Effector memory CD4-positive, alpha-beta T cell (primary cell): ENCODE data around the gene TNNT1.

Source experiments
- DNase-seq, 3 donors: peaks; one replicate each; pipeline ENCODE4 v3.0.0-alpha.2; 2020
- H3K27ac ChIP-seq: 2 replicates; pipeline ENCODE4 v1.7.0; 2013; ENCODE audit warnings: mild to moderate bottlenecking, low read length, moderate library complexity; ENCODE audit not compliant: insufficient read depth, poor library complexity, severe bottlenecking
- H3K27me3 ChIP-seq: replicated peaks from 2 replicates; pipeline ENCODE4 v1.7.0; 2013; ENCODE audit warnings: mild to moderate bottlenecking, low read length; ENCODE audit not compliant: insufficient read depth, control insufficient read depth, poor library complexity, severe bottlenecking
- H3K36me3 ChIP-seq: 2 replicates; pipeline ENCODE4 v1.7.0; 2013; ENCODE audit warnings: mild to moderate bottlenecking, low read length, moderate library complexity; ENCODE audit not compliant: control insufficient read depth, insufficient read depth
- H3K4me1 ChIP-seq: 2 replicates; pipeline ENCODE4 v1.7.0; 2013; ENCODE audit warnings: low read length, mild to moderate bottlenecking; ENCODE audit not compliant: control insufficient read depth, insufficient read depth, poor library complexity, severe bottlenecking
- H3K4me3 ChIP-seq: 2 replicates; pipeline ENCODE4 v1.7.0; 2013; ENCODE audit warnings: low read length, low read depth, mild to moderate bottlenecking; ENCODE audit not compliant: insufficient read depth, poor library complexity, severe bottlenecking
- H3K9me3 ChIP-seq: 2 replicates; pipeline ENCODE4 v1.7.0; 2013; ENCODE audit warnings: mild to moderate bottlenecking, low read length, moderate library complexity; ENCODE audit not compliant: control insufficient read depth

Gene TNNT1

GRCh38 chr19:55141696-55142095, 7.3 kb downstream of the TNNT1 start:
- H3K27ac ChIP-seq = no peak overlapping the region
- H3K4me3 ChIP-seq = no peak overlapping the region
- peaks cover 37% of the 10 kb centered on the region for H3K27me3 ChIP-seq
- peaks cover 9% of the 10 kb centered on the region for H3K4me1 ChIP-seq
- H3K9me3 ChIP-seq = no peaks in the 10 kb centered on the region
- DNase-seq = no peak
- no peaks in the 10 kb centered on the region for H3K36me3 ChIP-seq

DNA sequence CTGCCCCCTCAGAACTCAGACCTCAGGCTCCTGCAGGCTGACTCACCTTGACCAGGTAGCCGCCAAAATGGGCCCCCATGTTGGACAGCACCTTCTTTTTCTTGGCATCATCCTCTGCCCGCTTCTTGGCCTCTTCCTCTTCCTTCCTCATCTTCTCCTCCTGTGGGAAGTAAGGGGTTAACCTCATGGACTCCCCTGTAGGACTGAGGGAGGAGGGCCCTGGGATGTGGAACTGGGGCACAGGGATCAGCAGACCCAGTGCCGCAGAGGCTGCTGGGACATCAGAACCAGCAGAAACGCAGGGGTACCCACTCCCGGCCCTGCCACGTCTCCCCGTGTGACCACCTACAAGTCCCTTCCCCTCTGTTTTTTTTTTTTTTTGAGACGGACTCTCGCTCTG, 11.1 kb downstream of the TNNT1 start:
- Histone ChIP-seq H3K27me3 (peaks cover 6% of the 10 kb centered on the region), H3K4me1 (peaks cover 4% of the 10 kb centered on the region)

GRCh38 chr19:55136399-55137102, 12.5 kb downstream of the TNNT1 start:
- DNase-seq = no peak
- H3K27ac ChIP-seq = no peak overlapping the region
- no peaks in the 10 kb centered on the region for H3K36me3 ChIP-seq
- H3K9me3 ChIP-seq = no peaks in the 10 kb centered on the region
- H3K4me3 ChIP-seq = no peak overlapping the region
- H3K27me3 ChIP-seq = peaks cover 6% of the 10 kb centered on the region
- H3K4me1 ChIP-seq = peaks cover 4% of the 10 kb centered on the region

More for the DNA sequence above, 11.1 kb downstream of the TNNT1 start:
- no peaks in the 10 kb centered on the region for H3K9me3 ChIP-seq
- DNase-seq = no peak
- H3K36me3 ChIP-seq = no peaks in the 10 kb centered on the region
- H3K27ac ChIP-seq = no peak overlapping the region
- H3K4me3 ChIP-seq = no peak overlapping the region

- H3K27ac ChIP-seq = no peak overlapping the region
- DNase-seq = no peak
Observed at GRCh38 chr19:55134736-55135135, 14.3 kb downstream of the TNNT1 start.

DNA sequence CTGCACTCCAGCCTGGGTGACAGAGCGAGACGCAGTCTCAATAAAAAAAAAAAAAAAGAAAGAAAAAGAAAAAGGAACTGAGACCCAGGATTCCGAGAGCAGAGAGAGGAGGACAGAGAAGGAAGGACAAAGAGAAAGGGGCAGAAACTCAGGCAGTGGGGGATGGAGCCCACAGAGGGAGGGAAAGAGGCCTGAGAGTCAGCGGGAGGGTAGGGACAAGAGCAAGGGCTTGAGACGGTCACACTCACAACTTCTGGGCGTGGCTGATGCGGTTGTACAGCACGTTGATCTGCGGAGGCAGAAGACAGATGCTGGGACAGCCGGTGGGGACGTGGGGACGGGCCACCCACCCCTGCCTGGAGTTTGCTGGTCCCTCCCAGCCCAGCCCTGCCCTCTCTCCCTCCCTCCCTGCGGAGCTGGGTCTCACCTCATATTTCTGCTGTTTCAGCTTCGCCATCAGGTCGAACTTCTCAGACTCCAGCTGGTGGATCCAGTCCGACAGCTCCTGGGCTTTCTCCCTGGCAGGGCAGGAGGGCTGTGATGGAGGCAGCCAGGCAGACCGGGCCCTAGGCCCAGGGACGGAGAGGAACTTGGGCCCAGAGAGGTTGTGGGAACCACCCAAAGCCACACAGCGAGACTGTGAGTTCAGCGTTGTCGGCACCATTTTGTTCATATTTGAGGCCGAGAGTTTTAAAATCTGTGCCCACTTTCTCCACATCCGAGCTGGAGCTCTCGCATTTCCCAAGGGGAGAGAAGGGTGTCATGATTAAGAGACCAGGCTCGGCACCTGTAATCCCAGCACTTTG, 15.2 kb downstream of the TNNT1 start:
- no peaks in the 10 kb centered on the region for H3K9me3 ChIP-seq
- H3K36me3 ChIP-seq = no peaks in the 10 kb centered on the region
- H3K4me3 ChIP-seq = no peak overlapping the region
- no peaks in the 10 kb centered on the region for H3K4me1 ChIP-seq
- no peaks in the 10 kb centered on the region for H3K27me3 ChIP-seq
- no peak for DNase-seq
- no peak overlapping the region for H3K27ac ChIP-seq

More at GRCh38 chr19:55134736-55135135, 14.3 kb downstream of the TNNT1 start:
- Histone ChIP-seq H3K4me3 (no peak overlapping the region), H3K36me3 (no peaks in the 10 kb centered on the region), H3K9me3 (no peaks in the 10 kb centered on the region), H3K4me1 (no peaks in the 10 kb centered on the region), H3K27me3 (no peaks in the 10 kb centered on the region)

DNA sequence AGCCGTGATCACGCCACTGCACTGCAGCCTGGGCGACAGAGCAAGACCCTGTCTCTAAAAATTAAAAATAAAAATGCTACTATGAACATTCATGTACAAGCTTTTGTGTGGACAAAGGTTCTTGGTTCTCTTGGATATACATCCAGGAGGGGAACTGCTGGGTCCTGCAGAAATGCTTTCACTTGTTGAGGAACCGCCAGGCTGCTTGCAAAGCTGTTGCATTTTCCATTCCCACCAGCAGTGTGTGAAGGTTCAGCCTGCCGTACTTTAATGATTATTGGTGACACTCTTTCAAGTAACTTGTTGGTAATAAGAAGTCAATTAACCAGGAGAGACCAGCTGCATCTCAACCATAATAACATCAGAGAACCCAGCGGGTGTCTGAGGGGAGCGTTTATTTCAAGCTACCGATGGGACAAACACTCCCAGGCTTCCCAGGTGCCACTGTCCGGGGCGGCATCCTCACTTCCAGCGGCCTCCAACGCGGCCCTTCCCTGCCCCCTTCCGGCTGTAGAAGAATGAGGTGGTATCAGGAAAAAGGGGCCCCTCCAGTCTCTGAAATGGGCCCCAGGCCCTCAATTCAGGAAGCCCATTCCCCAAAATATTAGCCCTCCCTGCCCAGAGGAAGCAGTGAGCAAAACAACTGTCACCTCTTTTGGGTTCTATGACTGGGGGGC, 16.4 kb downstream of the TNNT1 start:
- Histone ChIP-seq H3K4me3 (no peak overlapping the region), H3K36me3 (no peaks in the 10 kb centered on the region), H3K4me1 (no peaks in the 10 kb centered on the region), H3K9me3 (no peaks in the 10 kb centered on the region), H3K27ac (no peak overlapping the region), H3K27me3 (no peaks in the 10 kb centered on the region)
- DNase-seq = no peak

- Histone ChIP-seq H3K27ac (no peak overlapping the region), H3K36me3 (no peaks in the 10 kb centered on the region), H3K4me1 (no peaks in the 10 kb centered on the region), H3K9me3 (no peaks in the 10 kb centered on the region), H3K27me3 (no peaks in the 10 kb centered on the region), H3K4me3 (no peak overlapping the region)
- DNase-seq = no peak
Observed at GRCh38 chr19:55131421-55131820, 17.6 kb downstream of the TNNT1 start.

GRCh38 chr19:55119053-55119452, 30.0 kb downstream of the TNNT1 start:
- H3K36me3 ChIP-seq = no peaks in the 10 kb centered on the region
- no peak for DNase-seq
- no peaks in the 10 kb centered on the region for H3K27me3 ChIP-seq
- no peak overlapping the region for H3K27ac ChIP-seq
- peaks cover 22% of the 10 kb centered on the region for H3K4me1 ChIP-seq
- no peaks in the 10 kb centered on the region for H3K9me3 ChIP-seq
- H3K4me3 ChIP-seq = no peak overlapping the region

DNA sequence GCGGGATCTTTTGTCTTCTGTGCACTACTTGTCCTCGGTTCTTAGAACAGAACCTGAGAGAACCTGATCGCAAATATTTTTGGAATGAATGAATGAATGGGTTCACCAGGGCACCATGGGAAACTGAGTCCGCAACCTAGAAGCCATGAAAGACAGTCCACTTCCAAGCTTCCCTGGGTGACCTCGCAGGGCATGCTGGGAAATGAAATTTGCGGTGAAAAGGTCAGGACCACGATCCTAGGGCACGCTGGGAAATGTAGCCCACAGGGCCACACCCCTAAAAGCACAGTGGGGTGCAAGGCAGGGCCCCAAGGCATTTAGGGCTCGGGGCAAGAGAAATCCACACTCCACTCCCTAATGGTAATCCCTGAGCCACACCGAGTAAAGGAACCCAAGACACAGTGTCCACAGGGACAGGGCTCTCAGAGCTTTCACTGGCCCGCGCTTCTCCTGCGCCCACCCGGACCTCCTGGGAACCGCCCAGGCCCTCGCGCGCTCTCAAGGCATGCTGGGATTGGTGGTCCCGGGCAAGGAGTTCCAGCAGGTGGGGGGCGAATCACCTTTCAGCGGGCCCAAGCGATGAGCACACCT, 30.5 kb downstream of the TNNT1 start:
- H3K9me3 ChIP-seq = no peaks in the 10 kb centered on the region
- H3K27ac ChIP-seq = no peak overlapping the region
- no peaks in the 10 kb centered on the region for H3K27me3 ChIP-seq
- H3K4me3 ChIP-seq = peak overlapping the region; percentile 71
- H3K4me1 ChIP-seq = peaks cover 22% of the 10 kb centered on the region
- no peak for DNase-seq
- peaks cover under 1% of the 10 kb centered on the region for H3K36me3 ChIP-seq
